ENCODE results near the gene RDM1. TPM values are rescaled to one million over a fixed set of nuclear protein-coding genes. Genes with fewer than 3 reads are reported as not detected.

Gene RDM1
- total RNA-seq, 4 donors from 2014 or later: not detected

GRCh38 chr17:35972066-35972465 is 41.5 kb upstream of the RDM1 start:
- TF ChIP-seq CTCF (IDR thresholded peaks at IDR 0.05; ENCODE audit: low read depth): no peak

- TF ChIP-seq CTCF (IDR thresholded peaks at IDR 0.05; ENCODE audit: low read depth): no peak
Observed at GRCh38 chr17:35969558-35970380, 39.2 kb upstream of the RDM1 start.

DNA sequence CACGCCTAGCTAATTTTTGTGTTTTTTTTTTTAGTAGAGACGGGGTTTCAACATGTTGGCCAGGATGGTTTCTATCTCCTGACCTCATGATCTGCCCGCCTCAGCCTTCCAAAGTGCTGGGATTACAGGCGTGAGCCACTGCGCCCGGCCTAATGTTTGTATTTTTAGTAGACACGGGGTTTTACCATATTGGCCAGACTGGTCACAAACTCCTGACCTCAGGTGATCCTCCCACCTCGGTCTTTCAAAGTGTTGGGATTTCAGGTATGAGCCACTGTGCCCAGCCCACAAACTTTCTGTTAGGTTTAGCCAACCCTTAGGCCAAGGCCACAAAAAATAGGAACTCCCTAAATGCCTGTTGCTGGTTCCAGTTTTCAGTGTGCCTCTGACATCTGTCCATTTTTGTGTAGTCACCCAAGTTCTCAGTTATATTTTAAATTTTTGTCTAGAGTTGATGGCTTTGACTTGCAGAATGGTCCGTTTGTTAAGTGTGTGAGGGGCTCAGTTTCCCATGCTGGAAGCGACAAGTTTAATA is 38.0 kb upstream of the RDM1 start:
- TF ChIP-seq CTCF (IDR thresholded peaks at IDR 0.05; ENCODE audit: low read depth): no peak

DNA sequence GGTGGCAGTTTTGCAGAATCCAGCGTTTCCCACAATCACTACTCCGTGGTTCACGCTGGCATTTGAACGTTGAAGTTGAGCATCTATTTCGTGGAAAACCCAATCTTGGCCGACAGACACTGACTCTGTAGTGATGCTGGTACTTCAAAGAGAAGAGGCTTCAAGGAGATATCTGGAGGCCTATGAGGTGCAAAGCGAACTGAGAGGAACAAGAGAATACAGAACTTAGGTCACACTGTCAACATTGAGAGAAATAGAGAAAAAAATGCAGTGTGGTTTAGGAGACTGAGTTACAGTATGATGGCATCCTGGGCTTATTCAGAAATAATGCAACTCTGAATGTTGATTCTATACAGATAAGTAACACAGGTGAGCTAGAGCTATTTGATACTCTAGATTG is 34.7 kb upstream of the RDM1 start:
- TF ChIP-seq CTCF (IDR thresholded peaks at IDR 0.05; ENCODE audit: low read depth): no peak

DNA sequence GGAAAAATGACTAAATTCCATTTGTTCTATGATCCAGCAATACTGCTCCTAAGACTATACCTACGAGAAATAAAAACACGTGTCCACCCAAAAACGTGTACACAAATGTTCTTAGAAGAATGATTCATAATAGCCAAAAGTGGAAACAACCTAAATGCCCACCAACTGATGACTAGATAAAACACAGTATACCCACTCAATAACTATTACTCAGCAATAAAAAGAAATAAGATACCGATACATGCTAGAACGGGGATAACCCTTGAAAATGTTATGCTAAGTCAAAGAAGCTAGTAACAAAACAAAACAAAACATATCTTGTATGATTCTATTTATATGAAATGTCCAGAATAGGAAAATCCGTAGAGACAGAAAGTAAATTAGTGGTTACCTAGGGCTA is 33.1 kb upstream of the RDM1 start:
- TF ChIP-seq CTCF (IDR thresholded peaks at IDR 0.05; ENCODE audit: low read depth): no peak

DNA sequence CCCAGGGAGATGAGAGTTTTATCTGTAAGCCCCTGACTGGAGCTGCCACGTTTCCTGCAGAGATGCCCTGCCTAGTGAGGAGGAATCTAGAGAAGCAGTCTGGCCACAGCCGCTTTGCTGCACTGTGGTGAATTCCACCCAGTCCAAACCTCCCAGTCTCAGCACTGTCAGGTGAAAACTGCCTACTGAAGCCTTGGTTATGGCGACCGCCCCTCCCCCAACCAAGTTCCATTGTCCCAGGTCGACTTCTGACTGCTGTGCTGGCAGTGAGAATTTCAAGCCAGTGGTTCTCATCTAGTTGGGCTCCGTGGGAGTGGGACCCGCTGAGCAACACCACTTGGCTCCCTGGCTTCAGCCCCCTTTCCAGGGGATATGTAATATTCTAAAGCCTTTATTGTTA is 23.1 kb upstream of the RDM1 start:
- no peak for TF ChIP-seq CTCF (IDR thresholded peaks at IDR 0.05; ENCODE audit: low read depth)

DNA sequence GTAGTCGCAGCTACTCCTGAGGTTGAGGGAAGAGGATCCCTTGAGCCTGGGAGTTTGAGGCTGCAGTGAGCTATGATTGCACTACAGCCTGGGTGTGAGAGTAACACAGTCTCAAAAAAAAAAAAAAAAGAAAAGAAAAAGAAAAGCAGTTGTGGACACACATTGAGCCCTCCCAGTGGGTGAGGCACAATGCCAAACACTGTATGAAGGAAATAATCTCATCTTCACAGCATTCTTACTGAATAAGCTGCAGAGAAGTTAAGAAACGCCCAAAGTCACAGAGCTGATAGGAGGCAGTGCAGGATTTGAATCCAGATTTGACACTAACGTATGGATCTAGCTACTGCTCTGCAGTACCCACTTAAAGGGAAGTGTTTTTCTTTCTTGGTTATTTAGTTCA is 18.8 kb upstream of the RDM1 start:
- no peak for TF ChIP-seq CTCF (IDR thresholded peaks at IDR 0.05; ENCODE audit: low read depth)

All from subcutaneous adipose tissue (tissue), 4 donors.